LNCaP clone FGC (cell line): ENCODE data around the gene PLTP.

Source experiments
- DNase-seq: peaks from one replicate; pipeline ENCODE4 v3.0.0-alpha.2; 2011; ENCODE audit warnings: low read depth
- H3K4me3 ChIP-seq: 2 replicates; pipeline ENCODE4 v1.5.1; 2011; ENCODE audit warnings: mild to moderate bottlenecking, low read depth, low read length, control low read depth
- TF ChIP-seq, protein P1 (sequence below): IDR thresholded peaks from 2 replicates; pipeline ENCODE4 v1.5.1; 2012; ENCODE audit warnings: mild to moderate bottlenecking; ENCODE audit not compliant: control insufficient read depth, insufficient read depth; ENCODE audit errors: extremely low read depth

PLTP gene

GRCh38 chr20:45924391-45925261, 12.7 kb upstream of the PLTP start:
- no peak for DNase-seq
- no peak overlapping the region for H3K4me3 ChIP-seq
- TF ChIP-seq, protein P1, sequence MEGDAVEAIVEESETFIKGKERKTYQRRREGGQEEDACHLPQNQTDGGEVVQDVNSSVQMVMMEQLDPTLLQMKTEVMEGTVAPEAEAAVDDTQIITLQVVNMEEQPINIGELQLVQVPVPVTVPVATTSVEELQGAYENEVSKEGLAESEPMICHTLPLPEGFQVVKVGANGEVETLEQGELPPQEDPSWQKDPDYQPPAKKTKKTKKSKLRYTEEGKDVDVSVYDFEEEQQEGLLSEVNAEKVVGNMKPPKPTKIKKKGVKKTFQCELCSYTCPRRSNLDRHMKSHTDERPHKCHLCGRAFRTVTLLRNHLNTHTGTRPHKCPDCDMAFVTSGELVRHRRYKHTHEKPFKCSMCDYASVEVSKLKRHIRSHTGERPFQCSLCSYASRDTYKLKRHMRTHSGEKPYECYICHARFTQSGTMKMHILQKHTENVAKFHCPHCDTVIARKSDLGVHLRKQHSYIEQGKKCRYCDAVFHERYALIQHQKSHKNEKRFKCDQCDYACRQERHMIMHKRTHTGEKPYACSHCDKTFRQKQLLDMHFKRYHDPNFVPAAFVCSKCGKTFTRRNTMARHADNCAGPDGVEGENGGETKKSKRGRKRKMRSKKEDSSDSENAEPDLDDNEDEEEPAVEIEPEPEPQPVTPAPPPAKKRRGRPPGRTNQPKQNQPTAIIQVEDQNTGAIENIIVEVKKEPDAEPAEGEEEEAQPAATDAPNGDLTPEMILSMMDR: no peak

GRCh38 chr20:45921337-45922189, 9.6 kb upstream of the PLTP start:
- TF ChIP-seq, protein P1: no peak

DNA sequence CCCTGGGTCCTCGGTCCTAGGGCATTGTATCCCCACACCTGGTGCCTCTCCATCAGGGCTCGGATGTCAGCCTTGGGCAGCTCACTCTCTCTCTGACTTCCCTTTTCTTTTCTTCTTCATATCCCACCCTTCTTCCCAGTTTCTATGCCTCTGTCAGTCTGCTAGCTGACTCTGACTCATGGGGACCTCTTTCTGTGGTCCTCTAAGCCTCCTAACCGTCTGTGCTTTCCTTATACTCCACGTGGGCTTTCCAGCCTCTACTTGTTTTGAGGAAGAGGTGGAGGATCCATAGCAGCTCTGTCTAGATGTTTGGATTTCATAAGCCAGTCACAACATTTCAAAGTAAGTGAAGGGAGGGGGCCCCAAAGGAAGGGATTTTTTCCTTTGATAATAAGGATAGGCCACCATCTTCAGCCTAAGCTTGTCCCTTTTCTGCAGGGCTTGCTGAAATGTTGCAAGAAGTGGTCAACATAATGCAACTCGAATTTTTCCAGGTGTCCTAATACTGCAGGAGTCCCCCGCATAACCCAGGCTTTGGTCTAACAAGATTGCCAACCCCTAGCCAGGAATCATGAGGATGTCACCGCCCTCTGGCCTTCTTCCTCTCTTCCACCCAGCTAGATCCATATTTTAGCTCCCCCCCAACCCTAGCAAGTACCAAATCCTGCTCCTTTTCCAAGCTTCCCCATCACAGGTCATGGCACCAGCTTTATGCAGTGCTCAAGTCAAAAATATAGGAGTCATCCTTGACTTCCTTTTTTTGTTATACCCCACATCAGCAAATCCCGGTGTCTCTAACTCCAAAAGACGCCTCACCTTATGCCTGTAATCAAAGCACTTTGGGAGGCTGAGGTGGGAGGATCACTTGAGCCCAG, 8.7 kb upstream of the PLTP start:
- DNase-seq: no peak
- TF ChIP-seq, protein P1: no peak
- no peak overlapping the region for H3K4me3 ChIP-seq

More at GRCh38 chr20:45921337-45922189, 9.6 kb upstream of the PLTP start:
- DNase-seq: no peak
- H3K4me3 ChIP-seq: no peak overlapping the region

DNA sequence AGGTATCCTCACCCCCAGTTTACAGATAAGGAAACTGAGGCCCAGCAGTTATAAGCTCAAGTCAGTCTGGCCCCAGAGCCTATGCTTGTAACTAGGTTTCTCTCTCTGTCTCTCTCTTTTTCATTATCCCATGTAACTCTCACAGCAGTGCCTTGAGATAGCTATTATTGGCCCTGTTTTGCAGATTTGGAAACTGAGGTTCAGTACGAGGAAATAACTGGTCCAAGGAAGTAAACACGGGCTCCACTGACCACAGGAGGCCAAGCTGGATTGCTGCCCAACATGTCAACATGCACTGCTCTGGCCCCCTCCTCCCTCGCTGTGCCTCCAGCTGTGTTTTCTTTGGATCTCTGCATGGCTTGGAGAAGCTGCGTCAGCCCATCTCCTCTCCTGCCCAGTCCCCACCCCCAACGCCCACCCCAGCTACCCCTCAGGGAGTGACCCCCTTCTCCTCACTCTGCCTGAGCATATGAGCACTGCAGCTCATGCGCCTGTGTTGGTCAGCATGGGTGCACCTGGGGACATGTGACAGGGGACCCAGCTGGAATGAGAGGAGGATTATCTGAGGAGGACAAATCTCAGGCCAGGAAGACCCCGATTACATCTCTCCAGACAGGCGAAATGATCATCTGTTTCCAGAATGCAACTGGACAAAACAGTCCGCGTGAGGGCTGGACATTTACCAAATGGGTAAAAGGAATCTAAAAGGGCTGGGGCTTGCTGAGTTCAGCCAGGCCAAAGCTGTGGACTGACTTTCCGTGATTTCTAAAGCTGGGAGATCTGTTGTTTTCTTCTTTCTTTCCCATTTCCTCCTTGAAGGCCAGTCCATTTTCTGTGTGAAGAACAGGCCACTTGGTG, 7.8 kb upstream of the PLTP start:
- DNase-seq: no peak
- no peak overlapping the region for H3K4me3 ChIP-seq
- TF ChIP-seq, protein P1: no peak

DNA sequence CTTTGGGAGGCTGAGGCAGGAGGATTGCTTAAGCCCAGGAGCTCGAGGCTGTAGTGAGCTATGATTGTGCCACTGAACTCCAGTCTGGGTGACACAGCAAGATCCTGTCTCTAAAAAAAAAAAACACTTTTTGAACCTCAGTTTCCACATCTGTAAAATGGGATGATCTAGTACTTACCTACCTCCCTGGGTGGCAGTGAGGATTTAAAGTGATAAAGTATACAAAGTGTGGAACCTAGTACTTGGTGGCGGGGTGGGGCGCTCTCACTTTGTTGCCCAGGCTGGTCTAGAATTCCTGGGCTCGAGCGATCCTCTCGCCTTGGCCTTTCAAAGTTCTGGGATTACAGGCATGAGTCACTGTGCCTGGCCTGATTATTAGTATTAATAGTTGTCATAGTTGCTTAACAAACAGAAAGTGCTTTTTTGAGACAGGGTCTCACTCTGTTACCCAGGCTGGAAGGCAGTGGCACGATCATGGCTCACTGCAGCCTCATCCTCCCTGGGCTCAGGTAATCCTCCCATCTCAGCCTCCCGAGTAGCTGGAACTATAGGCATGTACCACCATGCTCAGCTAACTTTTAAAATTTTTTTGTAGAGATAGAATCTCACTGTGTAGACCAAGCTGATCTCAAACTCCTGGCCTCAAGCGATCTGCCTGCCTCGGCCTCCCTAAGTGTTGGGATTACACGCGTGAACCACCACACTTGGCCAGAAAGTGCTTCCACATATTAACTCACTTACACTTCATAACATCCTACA, 7.0 kb upstream of the PLTP start:
- no peak for DNase-seq
- no peak overlapping the region for H3K4me3 ChIP-seq

More for the DNA sequence above, 7.0 kb upstream of the PLTP start:
- TF ChIP-seq, protein P1: no peak
